Colonic mucosa (tissue), 4 donors: Measurements from ENCODE around the gene GLTP. TPM values are rescaled to one million over a fixed set of nuclear protein-coding genes. Genes with fewer than 3 reads are reported as not detected.

Experiments
- DNase-seq: peaks from one replicate; pipeline ENCODE4 v3.0.0-alpha.2; 2020
- H3K27ac ChIP-seq: fragments of 200-600 bp; one replicate; pipeline ENCODE4 v1.8.0; 2021
- H3K27me3 ChIP-seq: fragments of 200-600 bp; one replicate; pipeline ENCODE4 v1.8.0; 2021
- H3K36me3 ChIP-seq: fragments of 200-600 bp; one replicate; pipeline ENCODE4 v1.8.0; 2021
- H3K4me1 ChIP-seq: fragments of 200-600 bp; one replicate; pipeline ENCODE4 v1.8.0; 2021; ENCODE audit warnings: mild to moderate bottlenecking
- H3K4me3 ChIP-seq: fragments of 200-600 bp; one replicate; pipeline ENCODE4 v1.8.0; 2021
- H3K9ac ChIP-seq, 2 donors: one replicate each; pipeline ENCODE4 v1.7.0; 2013; ENCODE audit warnings: control low read depth in 2 of 2, low read depth in 2 of 2, low read length in 2 of 2
- H3K9me3 ChIP-seq: fragments of 200-600 bp; one replicate; pipeline ENCODE4 v1.8.0; 2021
- intact Hi-C: fragments of 100-400 bp; cut with DNase I; formaldehyde crosslinking; loops from one replicate; pipeline ENCODE4 v1.14.1; 2022
- total RNA-seq, 2 donors: library from RNA; stranded (reverse); fragmentation: NEBNext Ultra II Directional in 1 of 2; extraction: Animal tissue kit (Norgen Biotek cat#: 25700) in 1 of 2; gene quantifications; one replicate each; pipeline ENCODE4 v1.2.1, GENCODE V29; 2021
- TF ChIP-seq, protein P1 (sequence below): fragments of 200-600 bp; IDR thresholded peaks from one replicate; pipeline ENCODE4 v1.8.0; 2022; ENCODE audit warnings: antibody characterized with exemption, mild to moderate bottlenecking
- donor health status: healthy.
- donor health status: DM: no; HTN: no; CAD: no.
- donor health status: DM: no; HTN: no; CAD: no.

Gene GLTP
- total RNA-seq, 2 donors from 2014 or later = 72.0 to 76.3 TPM

DNA sequence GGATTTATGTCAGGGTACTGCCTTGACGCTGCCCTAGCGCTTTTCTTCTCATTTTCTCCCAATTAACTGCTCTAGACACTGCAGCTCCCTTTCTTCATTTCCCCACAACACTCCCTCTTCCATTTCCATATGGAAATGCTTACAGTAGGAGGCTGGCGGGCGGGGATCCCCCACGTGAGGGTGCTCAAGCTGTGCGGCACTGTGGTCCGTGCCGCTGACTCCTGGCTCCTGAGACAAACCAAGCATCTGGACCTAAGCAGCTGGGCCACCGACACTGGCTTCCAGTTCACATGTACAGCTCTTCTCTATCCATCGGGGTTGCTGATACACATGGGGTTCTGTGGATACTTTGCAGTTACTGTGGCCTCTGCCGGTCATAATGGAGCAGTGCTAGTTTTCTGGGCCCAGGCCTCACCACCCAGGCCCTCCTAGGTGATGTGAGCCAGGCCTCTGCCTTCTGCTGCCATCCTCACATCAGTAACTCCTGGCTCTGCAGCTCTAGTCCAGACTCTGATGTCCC lies 40.0 kb upstream of the GLTP start:
- intact Hi-C loops = no loop called here
- TF ChIP-seq, protein P1, sequence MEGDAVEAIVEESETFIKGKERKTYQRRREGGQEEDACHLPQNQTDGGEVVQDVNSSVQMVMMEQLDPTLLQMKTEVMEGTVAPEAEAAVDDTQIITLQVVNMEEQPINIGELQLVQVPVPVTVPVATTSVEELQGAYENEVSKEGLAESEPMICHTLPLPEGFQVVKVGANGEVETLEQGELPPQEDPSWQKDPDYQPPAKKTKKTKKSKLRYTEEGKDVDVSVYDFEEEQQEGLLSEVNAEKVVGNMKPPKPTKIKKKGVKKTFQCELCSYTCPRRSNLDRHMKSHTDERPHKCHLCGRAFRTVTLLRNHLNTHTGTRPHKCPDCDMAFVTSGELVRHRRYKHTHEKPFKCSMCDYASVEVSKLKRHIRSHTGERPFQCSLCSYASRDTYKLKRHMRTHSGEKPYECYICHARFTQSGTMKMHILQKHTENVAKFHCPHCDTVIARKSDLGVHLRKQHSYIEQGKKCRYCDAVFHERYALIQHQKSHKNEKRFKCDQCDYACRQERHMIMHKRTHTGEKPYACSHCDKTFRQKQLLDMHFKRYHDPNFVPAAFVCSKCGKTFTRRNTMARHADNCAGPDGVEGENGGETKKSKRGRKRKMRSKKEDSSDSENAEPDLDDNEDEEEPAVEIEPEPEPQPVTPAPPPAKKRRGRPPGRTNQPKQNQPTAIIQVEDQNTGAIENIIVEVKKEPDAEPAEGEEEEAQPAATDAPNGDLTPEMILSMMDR = no peak
- Histone ChIP-seq H3K36me3 (peaks cover 13% of the 10 kb centered on the region), H3K27me3 (no peaks in the 10 kb centered on the region), H3K9me3 (no peaks in the 10 kb centered on the region), H3K9ac (no peak overlapping the region), H3K4me3 (no peak overlapping the region), H3K4me1 (no peaks in the 10 kb centered on the region), H3K27ac (no peak overlapping the region)
- DNase-seq = no peak

DNA sequence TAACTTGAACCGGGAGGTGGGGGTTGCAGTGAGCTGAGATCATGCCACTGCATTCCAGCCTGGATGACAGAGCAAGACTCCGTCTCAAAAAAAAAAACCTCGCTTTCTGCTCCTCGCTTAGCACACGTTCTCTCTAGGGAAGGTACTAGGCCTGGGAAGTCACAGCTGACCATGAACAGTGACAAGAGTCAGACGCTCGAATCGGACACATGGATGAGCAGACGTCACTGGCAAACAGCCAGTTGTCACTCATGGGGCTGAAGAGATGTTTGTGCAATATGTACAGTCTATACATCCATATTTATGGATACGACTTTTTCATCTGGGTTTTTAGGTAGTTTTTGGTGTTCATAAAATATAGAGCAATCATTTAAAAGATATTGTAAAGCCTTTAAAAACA lies 39.1 kb upstream of the GLTP start:
- no peak overlapping the region for H3K27ac ChIP-seq
- intact Hi-C loops = no loop called here
- no peak for DNase-seq
- no peaks in the 10 kb centered on the region for H3K9me3 ChIP-seq
- H3K4me3 ChIP-seq = no peak overlapping the region
- no peaks in the 10 kb centered on the region for H3K4me1 ChIP-seq
- no peaks in the 10 kb centered on the region for H3K27me3 ChIP-seq
- H3K36me3 ChIP-seq = peaks cover 14% of the 10 kb centered on the region
- TF ChIP-seq, protein P1 = no peak
- H3K9ac ChIP-seq = no peak overlapping the region

DNA sequence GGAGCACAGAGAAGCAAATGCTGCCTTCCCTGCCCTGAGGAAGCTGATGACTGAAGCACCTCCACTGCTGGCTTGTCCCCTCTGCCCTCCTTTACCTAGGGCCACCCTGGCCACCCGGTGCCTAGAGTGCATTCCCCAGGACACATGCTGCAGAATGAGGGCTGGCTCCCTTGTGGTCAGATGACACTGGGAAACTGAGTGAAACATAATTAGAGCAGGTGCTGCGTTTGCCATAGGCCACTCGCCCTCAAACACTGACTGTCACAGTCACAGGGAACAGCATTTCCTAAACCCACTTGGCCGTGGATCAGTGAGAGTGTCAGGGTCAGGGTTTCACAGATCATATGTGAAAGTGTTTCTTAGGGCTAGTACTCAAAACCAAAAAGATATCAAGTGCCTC lies 35.7 kb upstream of the GLTP start:
- peaks cover 14% of the 10 kb centered on the region for H3K36me3 ChIP-seq

DNA sequence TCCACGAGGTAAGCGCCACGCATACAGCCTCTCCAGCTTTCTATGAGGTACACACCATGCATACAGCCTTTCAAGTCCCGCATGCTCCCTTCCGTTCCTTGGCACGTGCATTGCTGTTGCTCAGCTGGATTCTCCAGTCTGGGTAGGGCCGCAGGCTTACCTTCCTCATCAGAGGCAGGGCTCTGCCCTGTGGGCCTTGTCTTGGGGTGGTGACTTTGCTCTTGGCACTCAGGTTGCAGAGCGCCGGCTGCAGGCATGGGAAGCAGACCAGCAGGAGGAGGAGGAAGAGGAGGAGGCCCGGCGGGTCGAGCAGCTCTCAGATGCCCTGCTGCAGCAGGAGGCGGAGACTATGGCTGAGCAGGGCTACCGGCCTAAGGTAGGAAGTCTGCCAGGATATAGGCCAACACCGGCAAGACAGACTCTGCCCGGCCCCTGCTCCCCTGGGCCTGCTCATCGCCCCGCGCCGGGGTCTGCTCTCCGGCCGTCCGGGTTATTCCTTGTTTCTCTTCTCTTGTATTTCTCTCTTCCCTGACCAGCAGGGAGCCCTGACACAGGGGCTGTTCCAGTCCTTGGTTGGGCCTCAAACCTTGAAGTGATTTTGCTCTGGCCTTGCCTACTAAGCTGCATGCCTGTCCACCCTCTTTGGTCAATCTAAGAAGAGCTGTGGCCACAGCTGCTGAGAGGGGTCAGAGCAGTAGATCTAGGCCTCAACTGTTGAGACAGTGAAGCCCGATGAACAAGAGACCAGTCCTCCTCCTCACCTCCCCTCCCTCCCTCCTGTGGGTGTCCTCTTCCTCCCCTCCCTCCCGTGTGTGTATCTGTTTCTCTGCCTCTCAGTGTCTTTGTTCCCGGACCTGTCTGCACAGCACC lies 35.1 kb upstream of the GLTP start:
- no peaks in the 10 kb centered on the region for H3K4me1 ChIP-seq
- H3K36me3 ChIP-seq = peaks cover 19% of the 10 kb centered on the region
- intact Hi-C loops = no loop called here
- no peak overlapping the region for H3K9ac ChIP-seq
- H3K27me3 ChIP-seq = no peaks in the 10 kb centered on the region
- TF ChIP-seq, protein P1 = no peak
- no peak for DNase-seq
- H3K27ac ChIP-seq = no peak overlapping the region
- no peaks in the 10 kb centered on the region for H3K9me3 ChIP-seq
- H3K4me3 ChIP-seq = no peak overlapping the region

More for the DNA sequence above, 35.7 kb upstream of the GLTP start:
- Histone ChIP-seq H3K27ac (no peak overlapping the region), H3K9me3 (no peaks in the 10 kb centered on the region), H3K27me3 (no peaks in the 10 kb centered on the region), H3K9ac (no peak overlapping the region), H3K4me1 (no peaks in the 10 kb centered on the region), H3K4me3 (no peak overlapping the region)
- DNase-seq = no peak
- TF ChIP-seq, protein P1 = no peak
- intact Hi-C loops = no loop called here

DNA sequence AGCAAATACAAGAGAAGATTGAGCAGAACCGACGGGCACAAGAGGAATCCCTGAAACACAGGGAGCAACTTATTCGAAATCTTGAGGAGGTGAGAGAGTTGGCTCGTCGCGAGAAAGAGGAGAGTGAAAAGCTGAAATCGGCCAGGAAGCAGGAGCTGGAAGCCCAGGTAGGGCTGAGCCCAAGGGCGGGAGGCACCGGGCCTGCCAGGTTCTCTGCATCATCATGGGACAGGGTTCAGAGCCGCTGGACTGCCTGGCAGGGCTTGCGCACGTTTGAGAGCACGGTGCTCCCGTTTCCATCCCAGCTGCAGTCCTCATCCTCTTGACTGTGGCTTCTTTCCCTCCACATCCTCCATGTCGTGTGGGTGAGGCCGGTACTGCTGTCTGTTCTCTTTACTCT lies 34.1 kb upstream of the GLTP start:
- no peak overlapping the region for H3K9ac ChIP-seq
- no peaks in the 10 kb centered on the region for H3K9me3 ChIP-seq
- H3K4me3 ChIP-seq = no peak overlapping the region
- H3K27me3 ChIP-seq = no peaks in the 10 kb centered on the region
- DNase-seq = no peak
- no peaks in the 10 kb centered on the region for H3K4me1 ChIP-seq
- no peak overlapping the region for H3K27ac ChIP-seq
- H3K36me3 ChIP-seq = peaks cover 19% of the 10 kb centered on the region
- intact Hi-C loops = no loop called here
- TF ChIP-seq, protein P1 = no peak
